Embryonic facial prominence (tissue), 1 donor: ENCODE data around the gene FLYWCH1.
"Not testable (repeated sequence)": the region's sequence is repeated elsewhere in the genome, so short reads cannot be mapped to it uniquely, and the experiment has no call there.

Experiments used
- DNase-seq: peaks from one replicate; pipeline ENCODE4 v3.0.0-alpha.2; 2016; ENCODE audit errors: extremely low spot score

FLYWCH1 gene

DNA sequence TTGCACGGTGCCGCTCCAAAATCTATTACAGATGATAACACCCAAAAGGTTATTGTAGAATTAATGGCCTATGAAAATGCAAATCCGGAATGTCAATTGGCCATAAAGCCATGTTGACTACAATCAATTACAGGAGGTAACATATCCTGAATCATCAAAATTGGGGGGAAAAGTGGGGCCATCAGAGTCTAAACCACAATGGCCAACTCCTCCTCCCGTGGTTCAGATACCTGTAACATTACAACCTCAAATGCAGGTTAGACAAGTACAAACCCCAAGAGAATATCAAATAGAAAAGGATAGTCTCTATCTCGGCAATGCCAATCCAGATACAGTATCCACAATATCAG, 14.9 kb downstream of the FLYWCH1 start:
- DNase-seq = no peak

DNA sequence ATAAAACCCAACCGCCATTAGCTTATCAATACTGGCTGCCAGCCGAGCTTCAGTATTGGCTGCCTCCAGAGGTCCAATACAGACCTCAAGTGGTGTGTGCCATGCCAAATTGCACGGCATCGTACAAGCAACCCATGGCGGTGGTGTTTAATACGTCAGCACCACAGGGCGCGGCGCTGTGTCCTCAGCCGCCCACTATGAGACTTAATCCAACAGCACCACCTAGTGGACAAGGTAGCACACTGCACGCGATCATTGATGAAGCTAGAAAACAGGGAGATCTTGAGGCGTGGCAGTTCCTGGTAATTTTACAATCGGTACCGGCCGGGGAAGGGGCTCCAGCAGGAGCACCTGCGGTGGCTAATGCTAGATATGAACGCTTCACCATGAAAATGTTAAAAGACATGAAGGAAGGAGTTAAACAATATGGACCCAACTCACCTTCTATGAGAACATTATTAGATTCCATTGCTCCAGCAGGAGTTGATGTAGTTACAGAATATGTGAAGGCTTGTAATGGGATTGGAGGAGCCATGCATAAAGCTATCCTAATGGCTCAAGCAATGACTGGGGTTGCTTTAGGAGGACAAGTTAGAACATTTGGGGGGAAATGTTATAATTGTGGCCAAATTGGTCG, 15.4 kb downstream of the FLYWCH1 start:
- peak; percentile 61 for DNase-seq

DNA sequence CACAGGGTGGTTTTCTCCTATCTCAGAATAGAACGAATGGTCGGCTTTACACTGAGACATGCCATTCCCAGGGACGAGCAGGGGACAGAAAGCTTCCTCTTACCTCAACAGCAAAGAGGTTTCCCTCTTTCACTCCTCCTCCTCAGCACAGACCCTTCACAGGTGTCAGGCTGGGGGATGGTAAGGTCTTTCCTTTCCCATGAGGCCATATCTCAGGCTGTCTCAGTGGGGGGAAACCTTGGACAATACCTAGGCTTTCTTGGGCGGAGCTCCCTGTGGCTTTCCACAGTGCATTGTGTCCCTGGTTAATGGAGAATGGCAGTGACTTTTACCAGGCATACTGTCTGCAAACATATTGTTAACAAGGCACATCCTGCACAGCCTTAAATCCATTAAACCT, 16.4 kb downstream of the FLYWCH1 start:
- not testable (repeated sequence) for DNase-seq

DNA sequence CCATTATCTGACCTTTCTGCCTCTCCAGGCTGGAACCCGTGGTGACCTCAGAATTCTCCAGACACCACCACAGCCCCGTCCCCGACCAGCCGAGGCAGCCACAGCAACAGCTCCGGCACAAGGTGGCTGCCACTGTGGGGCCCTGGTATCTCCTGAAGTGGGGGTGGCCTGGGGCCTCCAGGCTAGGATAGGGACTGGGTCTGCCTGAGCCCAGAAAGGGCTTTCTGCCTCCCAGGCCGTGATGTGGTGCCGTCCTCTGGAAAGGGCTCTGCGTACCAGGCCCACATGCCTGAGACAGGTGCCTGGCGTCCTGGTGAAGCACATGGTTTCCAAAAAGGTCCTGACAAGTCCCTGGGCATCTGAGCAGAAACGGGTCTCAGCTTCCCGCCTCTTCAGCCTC, 17.1 kb downstream of the FLYWCH1 start:
- DNase-seq = no peak

DNA sequence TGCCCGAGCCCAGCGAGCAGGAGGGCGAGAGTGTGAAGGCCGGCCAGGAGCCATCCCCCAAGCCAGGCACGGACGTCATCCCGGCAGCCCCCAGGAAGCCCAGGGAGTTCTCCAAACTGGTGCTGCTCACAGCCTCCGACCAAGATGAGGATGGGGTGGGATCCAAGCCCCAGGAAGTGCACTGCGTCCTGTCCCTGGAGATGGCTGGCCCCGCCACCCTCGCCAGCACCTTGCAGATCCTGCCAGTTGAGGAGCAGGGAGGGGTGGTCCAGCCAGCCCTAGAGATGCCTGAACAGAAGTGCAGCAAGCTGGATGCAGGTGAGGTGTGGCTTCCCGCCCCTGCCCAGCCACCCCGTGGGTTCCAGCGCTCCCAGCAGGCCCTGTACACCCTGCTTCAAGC, 18.0 kb downstream of the FLYWCH1 start:
- no peak for DNase-seq

DNA sequence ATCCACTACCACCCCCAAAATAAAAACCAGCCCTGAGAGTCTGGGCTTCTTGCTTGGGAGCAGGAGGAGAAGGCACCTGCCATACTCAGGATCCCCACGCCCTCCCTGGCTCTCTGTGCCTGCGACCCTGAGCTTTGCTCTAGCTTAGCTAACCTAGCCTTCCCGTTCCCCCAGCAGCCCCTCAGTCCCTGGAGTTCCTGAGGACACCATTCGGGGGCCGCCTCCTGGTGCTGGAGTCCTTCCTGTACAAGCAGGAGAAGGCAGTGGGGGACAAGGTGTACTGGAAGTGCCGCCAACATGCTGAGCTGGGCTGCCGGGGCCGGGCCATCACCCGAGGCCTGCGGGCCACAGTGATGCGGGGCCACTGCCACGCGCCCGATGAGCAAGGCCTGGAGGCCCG, 18.5 kb downstream of the FLYWCH1 start:
- DNase-seq = no peak

DNA sequence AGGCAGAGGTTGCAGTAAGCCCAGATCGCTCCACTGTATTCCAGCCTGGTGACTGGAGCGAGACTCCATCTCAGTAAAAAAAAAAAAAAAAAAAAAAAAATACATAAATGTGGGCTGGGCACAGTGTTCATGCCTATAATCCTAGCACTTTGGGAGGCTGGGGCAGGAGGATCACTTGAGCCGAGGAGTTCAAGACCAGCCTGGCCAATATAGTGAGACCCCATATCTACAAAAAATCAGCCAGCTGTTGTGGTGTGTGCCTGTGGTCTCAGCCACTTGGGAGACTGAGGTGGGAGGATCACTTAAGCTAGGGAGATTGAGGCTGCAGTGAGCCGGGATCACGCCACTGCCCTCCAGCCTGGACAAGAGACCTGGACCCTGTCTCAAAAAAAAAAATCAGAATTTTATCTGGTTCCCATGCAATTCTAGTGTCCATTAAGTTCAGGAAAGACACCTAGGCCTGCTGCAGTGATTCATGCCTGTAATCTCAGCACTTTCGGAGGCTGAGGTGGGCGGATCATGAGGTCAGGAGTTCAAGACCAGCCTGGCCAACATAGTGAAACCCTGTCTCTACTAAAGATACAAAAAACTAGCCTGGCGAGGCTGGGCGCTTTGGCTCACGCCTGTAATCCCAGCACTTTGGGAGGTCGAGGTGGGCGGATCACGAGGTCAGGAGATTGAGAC, 19.6 kb downstream of the FLYWCH1 start:
- DNase-seq = not testable (repeated sequence)

DNA sequence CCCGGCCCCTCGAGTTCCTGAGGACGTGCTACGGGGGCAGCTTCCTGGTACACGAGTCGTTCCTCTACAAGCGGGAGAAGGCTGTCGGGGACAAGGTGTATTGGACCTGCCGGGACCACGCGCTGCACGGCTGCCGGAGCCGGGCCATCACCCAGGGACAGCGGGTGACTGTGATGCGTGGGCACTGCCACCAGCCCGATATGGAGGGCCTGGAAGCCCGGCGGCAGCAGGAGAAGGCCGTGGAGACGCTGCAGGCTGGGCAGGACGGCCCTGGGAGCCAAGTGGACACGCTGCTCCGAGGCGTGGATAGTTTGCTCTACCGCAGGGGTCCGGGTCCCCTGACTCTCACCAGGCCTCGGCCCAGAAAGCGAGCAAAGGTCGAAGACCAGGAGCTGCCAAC, 21.4 kb downstream of the FLYWCH1 start:
- DNase-seq = no peak

DNA sequence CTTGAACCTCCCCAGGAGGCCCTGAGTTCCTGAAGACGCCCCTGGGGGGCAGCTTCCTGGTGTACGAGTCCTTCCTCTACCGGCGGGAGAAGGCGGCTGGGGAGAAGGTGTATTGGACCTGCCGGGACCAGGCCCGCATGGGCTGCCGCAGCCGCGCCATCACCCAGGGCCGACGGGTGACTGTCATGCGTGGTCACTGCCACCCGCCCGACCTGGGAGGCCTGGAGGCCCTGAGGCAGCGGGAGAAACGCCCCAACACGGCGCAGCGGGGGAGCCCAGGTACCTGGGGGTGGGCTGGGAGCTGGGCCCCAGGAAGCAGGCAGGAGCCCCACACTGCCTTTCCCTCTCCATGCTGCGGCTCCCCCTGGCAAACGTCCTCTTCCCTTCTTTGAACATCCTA, 22.0 kb downstream of the FLYWCH1 start:
- DNase-seq = no peak

DNA sequence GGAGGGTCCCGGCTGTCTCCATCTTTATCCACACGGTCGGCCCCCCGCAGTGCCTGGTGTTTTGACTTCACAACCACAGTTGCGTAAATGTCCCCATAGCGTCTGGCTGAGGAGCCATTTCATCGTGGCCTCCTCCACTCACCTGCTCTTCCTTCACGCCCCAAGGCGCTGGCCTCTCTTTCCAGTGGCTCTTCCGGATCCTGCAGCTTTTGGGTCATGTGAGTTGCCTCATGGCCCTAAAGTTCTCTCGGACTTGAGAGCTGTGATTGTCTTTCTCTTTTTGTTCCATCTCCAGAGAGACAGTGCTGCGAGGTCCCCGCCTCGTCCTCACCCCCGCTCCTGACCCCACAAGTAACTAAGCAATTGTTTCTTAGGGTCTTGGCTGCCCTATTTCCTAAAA, 22.7 kb downstream of the FLYWCH1 start:
- no peak for DNase-seq

DNA sequence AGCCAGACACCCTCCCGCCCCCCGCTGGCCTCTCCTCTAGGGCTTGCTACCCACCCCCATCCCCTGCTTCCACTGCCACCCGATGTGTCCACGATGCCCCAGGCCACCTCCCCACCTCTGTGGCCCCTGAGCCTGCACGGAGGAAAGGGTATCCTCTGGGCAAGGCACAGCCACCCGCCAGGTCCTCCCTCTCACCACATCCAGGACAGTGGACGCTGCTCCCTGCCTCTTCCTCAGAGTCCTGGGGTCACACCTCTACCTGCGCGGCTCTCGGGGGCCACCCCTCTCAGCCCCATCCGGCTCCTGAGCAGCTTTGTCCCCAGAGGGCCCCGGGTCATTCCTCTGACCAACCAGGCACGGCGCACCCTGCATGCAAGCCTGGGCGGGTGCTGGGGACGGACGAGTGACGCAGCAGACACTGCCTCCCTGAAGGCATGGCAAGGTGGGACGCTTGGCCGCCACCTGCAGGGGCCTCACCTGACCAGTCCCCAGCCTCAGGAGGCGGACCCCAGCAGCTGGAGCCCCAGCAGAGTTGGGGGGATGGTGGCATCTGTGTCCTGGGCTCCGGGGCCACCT, 24.8 kb downstream of the FLYWCH1 start:
- DNase-seq = no peak

DNA sequence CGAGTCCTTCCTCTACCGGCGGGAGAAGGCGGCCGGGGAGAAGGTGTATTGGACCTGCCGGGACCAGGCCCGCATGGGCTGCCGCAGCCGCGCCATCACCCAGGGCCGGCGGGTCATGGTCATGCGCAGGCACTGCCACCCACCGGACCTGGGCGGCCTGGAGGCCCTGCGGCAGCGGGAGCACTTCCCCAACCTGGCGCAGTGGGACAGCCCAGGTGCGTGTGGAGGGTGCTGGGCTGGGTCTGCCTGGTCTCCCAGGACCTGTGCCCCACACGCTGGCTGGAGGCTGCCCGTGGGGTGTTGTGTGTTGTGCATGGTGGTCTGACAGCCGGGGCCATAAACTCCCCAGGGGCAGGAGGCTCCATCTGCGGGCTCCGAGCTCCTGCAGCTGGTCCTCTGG, 25.4 kb downstream of the FLYWCH1 start:
- no peak for DNase-seq

DNA sequence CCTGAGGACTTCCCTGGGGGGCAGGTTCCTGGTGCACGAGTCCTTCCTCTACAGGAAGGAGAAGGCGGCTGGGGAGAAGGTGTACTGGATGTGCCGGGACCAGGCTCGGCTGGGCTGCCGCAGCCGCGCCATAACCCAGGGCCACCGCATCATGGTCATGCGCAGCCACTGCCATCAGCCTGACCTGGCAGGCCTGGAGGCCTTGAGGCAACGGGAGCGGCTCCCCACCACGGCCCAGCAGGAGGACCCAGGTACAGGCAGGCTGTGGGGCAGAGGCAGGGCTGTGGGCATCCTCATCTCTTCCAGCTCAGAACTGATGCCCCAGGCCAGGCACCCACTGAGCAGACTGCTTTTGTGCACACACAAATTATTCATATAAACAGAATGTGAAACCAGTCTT, 26.5 kb downstream of the FLYWCH1 start:
- no peak for DNase-seq

DNA sequence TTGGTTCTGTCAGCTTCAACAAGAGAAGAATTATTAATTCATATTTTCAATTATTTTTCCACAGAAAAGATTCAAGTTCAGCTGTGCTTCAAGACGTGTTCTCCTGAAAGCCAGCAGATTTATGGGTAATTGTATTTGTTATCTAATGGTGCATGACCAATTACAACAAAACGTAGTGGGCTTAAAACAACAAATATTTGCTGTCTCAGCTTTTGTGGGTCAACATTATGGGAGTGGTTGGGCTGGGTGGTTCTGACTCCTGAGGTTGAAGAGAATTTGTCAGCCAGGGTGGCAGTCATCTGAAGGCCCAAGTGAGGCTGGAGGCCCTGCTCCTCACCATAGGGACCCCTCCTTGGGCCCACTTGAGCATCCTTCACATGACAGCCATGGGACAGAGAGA, 28.2 kb downstream of the FLYWCH1 start:
- DNase-seq = no peak

DNA sequence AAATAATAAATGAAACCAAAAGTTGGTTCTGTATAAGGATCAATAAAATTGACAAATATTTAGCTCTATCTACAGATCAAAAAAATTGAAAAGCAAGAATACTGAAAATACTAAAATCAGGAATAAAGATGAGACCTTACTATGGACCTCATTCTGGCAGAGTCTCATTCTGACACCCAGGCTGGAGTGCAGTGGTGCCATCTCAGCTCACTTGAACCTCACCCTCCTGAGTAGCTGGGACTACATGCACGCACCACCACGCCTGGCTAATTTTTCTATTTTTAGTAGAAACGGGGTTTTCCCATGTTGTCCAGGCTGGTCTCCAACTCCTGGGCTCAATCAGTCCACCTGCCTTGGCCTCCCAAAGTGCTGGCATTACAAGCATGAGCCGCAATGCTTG, 30.3 kb downstream of the FLYWCH1 start:
- no peak for DNase-seq

DNA sequence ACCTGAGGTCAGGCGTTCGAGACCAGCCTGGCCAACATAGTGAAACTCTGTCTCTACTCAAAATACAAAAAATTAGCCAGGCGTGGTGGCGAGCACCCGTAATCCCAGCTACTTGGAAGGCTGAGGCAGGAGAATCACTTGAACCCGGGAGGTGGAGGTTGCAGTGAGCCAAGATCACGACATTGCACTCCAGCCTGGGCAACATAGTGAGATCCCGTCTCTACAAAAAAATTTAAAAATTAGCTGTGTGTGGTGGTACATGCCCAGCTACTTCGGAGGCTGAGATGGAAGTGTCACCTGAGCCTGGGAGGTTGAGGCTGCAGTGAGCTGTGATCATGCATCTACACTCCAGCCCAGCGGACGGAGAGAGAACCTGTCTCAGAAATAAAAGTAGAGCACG, 32.0 kb downstream of the FLYWCH1 start:
- DNase-seq = not testable (repeated sequence)

DNA sequence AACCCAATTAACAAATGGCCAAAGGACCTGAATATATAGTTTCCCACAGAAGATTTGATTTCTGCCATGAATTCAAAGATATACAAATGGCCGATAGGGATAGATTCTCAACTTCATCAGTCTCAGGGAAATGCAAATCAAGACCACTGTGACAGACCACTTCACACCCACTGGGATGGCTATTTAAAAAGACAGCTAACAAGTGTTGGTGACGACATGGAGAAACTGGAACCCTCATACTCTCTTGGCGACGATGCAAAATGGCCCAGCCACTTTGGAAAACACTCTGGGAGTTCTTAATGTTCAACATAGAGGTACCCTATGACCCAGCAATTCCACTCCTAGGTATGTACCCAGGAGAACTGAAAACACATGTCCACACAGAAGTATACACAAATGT, 34.9 kb downstream of the FLYWCH1 start:
- no peak for DNase-seq

DNA sequence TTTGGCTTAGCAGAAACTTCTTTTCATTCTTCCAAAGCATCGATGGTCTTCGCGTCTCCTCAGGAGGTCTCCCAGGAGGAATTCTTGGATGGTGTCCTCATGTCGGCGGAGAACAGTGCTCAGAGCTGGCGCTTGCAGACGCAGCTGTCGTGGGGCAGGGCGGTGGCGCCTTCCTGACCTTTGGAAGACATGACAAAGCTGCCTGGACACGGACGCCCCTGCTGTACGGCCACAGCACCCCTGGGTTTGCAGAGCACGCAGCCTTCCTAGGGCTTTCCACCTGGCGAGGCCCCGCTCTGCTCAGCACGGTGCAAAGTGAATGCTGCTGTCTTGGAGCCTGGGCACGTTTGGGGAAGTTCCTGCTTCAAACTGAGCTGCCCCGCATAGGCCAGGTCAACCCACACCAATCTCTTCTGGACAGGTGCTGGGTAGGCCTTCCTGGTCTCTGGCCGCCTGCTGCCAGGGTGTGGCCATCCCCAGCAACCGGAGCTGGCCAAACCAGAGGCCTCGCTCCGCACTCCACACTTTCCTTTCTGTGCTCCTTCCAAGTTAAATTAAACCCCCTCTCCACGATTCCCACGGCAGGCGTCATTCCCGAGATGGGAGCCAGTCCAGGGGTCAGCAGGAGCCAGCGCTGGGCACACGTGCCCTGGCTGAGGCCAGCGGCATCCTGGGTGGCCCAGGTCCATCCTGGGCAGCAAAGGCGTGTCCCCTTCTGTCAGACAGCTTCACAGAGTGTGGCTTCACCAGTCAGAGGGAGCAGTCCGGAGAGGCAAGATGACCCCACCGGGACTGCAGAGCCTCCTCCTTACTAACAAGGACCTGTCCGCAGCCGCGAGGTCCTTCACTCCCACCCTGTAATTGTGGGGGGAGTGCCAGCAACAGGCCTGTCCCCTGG, 37.3 kb downstream of the FLYWCH1 start:
- DNase-seq = no peak

DNA sequence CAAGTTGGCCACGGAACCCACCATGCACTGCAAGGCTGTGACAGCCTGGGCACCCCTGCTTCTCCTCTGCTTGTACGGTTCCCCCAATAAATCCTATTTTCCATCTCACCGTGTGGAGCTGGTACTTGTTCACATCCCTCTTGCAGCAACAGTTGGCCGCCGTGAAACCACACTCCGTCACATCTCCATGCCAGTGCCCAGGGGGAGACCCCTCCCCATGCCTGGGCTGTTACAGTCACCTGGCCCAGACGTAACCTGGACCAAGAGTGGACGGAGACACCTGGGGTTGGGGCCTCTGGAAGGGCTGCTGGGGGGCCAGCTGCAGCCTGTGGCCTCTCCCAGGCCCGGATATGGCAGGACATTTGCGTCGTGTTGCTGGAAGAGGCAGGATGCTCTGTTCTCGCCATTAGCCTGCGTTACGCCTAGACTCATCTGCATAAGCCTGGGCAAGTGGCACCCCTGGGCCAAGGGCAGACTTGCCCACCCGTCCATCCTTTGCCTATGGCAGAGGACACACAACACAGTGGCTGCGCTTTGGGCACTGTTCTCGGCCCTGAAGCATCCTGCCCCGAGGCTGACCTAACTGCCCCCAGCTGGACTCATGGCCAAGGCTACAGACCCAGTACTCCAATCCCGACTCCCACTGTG, 38.1 kb downstream of the FLYWCH1 start:
- DNase-seq = no peak

DNA sequence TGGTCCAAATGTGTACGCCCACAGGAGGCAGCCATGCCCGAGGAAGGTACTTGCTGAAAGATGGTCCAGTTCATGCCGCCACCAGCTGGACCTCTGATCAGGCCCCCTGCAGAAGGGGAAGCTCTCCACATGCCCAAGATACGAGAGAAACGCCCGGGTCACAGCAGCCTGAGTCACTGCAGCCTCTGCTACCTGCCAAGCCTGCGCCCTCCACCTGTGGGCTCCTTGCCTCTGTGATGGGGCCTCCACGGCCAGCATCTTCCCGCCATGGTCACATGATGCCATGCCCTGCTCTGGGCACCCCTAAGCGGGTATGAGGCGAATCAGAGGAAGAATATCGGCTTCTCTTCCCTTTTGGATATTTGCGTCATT, 38.6 kb downstream of the FLYWCH1 start:
- no peak for DNase-seq

DNA sequence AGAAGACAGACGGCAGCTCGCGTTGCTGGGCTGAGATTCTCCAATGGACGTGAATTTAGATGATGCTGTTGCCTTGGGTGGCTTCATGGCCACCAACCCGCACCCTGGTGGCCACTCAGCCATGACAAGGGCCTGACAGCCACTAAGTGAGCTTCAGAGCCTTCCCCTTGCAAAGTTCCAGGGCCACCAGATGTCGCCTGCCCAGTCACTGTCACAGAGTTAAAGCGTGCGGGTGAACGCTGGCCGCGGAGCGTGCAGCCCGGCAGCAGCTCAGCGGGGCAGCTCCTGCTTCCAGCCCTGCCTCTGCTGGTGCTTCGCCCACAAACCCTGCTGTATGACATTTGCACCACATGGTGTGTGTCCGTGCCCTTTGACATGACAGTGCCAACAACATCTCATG, 39.0 kb downstream of the FLYWCH1 start:
- DNase-seq = no peak

DNA sequence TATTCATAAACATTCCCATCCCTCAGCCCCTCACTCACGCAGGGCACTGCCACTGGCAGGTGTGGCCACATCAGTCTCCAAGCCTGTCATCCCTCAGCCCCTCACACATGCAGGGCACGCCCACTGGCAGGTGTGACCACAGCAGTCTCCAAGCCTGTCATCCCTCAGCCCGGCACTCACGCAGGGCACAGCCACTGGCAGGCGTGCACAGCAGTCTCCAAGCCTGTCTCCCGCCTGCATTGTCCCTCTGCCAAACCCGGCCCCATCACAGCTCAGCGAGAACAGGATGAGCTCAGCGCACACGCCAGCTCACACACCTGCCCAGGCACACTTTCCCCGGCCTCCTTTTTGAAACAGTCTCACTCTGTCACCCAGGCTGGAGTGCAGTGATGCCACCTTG, 40.9 kb downstream of the FLYWCH1 start:
- DNase-seq = no peak
